ENCODE data around the gene NDUFAF8. TPM values are rescaled to one million over a fixed set of nuclear protein-coding genes. Genes with fewer than 3 reads are reported as not detected.

The NDUFAF8 gene
- total RNA-seq, 2 experiments from 2014 or later: 129 to 165 TPM

DNA sequence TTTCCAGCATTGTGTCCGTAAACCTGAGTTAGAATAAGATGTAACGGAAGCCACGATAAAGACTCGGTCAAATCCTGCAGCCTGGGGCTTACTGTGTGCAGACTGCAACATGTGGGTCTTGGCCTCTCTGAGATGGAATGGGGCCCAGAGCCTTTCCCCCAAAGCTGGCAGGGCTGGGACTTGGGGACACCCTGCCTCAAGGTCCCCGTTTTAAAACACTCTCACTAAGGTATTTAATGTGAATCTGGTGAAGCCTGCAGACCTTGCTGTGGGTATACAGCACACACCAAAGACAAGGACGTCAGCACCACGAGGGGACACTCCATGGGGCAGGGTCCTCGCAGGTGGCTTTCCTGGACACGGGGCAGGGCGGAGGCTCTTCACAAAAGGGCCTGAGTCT lies 2.1 kb downstream of the NDUFAF8 start:
- peaks cover 40% of the 10 kb centered on the region for H3K36me3 ChIP-seq (ENCODE audit: insufficient read depth, low read length)
- TF ChIP-seq, protein P1, sequence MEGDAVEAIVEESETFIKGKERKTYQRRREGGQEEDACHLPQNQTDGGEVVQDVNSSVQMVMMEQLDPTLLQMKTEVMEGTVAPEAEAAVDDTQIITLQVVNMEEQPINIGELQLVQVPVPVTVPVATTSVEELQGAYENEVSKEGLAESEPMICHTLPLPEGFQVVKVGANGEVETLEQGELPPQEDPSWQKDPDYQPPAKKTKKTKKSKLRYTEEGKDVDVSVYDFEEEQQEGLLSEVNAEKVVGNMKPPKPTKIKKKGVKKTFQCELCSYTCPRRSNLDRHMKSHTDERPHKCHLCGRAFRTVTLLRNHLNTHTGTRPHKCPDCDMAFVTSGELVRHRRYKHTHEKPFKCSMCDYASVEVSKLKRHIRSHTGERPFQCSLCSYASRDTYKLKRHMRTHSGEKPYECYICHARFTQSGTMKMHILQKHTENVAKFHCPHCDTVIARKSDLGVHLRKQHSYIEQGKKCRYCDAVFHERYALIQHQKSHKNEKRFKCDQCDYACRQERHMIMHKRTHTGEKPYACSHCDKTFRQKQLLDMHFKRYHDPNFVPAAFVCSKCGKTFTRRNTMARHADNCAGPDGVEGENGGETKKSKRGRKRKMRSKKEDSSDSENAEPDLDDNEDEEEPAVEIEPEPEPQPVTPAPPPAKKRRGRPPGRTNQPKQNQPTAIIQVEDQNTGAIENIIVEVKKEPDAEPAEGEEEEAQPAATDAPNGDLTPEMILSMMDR (conservative IDR thresholded peaks at IDR 0.05; ENCODE audit: low read length): no peak
- no peak for TF ChIP-seq EZH2phosphoT487 (IDR thresholded peaks at IDR 0.05; ENCODE audit: borderline replicate concordance, low read depth, low read length)
- intact Hi-C loops (cut with micrococcal nuclease; ENCODE audit: unreplicated experiment): loop anchor here (1.0 to 2.0 kb wide), 3 partner anchors 99 to 218 kb away; no protein-coding TSS in a partner anchor
- peak overlapping the region; percentile 61 for H3K27ac ChIP-seq (ENCODE audit: low read depth, low read length, poor library complexity, severe bottlenecking)
- peaks cover 49% of the 10 kb centered on the region for H3K4me1 ChIP-seq (ENCODE audit: insufficient read depth, low read length, poor library complexity, severe bottlenecking)
- H3K9me2 ChIP-seq (ENCODE audit: insufficient read depth, low read length): no peaks in the 10 kb centered on the region
- DNase-seq (ENCODE audit: low spot score): no peak
- POLR2A ChIA-PET: no interaction called here
- H3K4me2 ChIP-seq (ENCODE audit: low read length): peak overlapping the region; percentile 82
- H3K79me2 ChIP-seq (ENCODE audit: insufficient read depth, low read depth, low read length): peaks cover 30% of the 10 kb centered on the region
- CTCF ChIA-PET (ENCODE audit: unreplicated experiment): no interaction called here
- no TSS peak for BruUV-seq (replicated peaks)
- no peaks in the 10 kb centered on the region for H3K9me3 ChIP-seq (ENCODE audit: low read length)
- peak overlapping the region; percentile 79 for H3K4me3 ChIP-seq (ENCODE audit: low read depth, low read length, poor library complexity, severe bottlenecking)
- no peak overlapping the region for H2AFZ ChIP-seq (ENCODE audit: low read length)
- H4K20me1 ChIP-seq (ENCODE audit: insufficient read depth, low read length): peaks cover 5% of the 10 kb centered on the region; the same call in 1 of the 2 replicates

DNA sequence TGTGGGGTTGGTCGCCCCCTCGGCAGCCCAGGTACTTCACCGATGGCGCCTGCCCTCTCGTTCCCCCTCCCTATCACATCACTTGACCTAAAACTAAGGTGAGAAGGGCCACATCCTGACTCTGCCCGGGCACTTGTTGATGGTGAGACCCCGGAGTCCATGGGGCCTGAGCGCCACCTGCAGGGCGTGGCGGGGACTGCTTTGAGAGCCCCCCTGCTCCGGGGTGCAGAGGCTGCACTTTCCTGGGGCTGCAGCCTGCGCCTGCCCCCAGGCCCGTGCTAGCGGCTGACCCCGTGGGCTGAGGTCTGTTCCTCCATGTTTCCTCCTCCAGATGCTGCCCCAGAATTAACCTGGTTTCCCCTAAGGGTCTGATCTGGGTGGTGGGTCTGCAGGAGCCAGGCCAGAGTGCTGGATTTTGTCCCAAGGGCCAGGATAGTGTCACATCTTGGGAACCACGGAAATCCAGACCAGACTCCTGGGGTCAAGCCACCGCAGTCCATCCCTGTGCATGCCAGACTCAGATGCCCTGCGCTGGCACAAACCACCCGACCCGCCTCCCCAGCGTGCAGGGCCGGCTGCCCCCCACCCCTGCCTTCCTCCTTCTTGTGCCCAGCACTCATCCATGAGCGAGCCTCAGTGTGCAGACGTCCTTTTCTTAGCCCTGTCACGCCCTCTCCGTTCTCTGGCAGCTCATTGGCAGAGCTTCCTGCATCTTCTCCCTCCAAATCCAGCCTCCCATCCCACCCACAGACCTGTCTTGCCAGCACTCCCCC lies 2.7 kb downstream of the NDUFAF8 start:
- peak; percentile 89 for DNase-seq (ENCODE audit: low spot score)
- Histone ChIP-seq H4K20me1 (ENCODE audit: insufficient read depth, low read length) (peaks cover 5% of the 10 kb centered on the region; the same call in 1 of the 2 replicates), H3K9me2 (ENCODE audit: insufficient read depth, low read length) (no peaks in the 10 kb centered on the region), H2AFZ (ENCODE audit: low read length) (no peak overlapping the region), H3K9me3 (ENCODE audit: low read length) (no peaks in the 10 kb centered on the region), H3K27ac (ENCODE audit: low read depth, low read length, poor library complexity, severe bottlenecking) (peak overlapping the region; percentile 61), H3K4me3 (ENCODE audit: low read depth, low read length, poor library complexity, severe bottlenecking) (peak overlapping the region; percentile 79), H3K4me2 (ENCODE audit: low read length) (peak overlapping the region; percentile 82), H3K79me2 (ENCODE audit: insufficient read depth, low read depth, low read length) (peaks cover 30% of the 10 kb centered on the region), H3K4me1 (ENCODE audit: insufficient read depth, low read length, poor library complexity, severe bottlenecking) (peaks cover 49% of the 10 kb centered on the region), H3K36me3 (ENCODE audit: insufficient read depth, low read length) (peaks cover 41% of the 10 kb centered on the region)
- CTCF ChIA-PET (ENCODE audit: unreplicated experiment): no interaction called here
- BruUV-seq (replicated peaks): no TSS peak
- POLR2A ChIA-PET: interaction anchor here (0.7 kb wide), 1 partner anchor 17 kb away, joined by 3 read pairs; no protein-coding TSS in a partner anchor
- TF ChIP-seq, protein P1 (conservative IDR thresholded peaks at IDR 0.05; ENCODE audit: low read length): peak; percentile 95
- TF ChIP-seq EZH2phosphoT487 (IDR thresholded peaks at IDR 0.05; ENCODE audit: borderline replicate concordance, low read depth, low read length): no peak
- intact Hi-C loops (cut with micrococcal nuclease; ENCODE audit: unreplicated experiment): loop anchor here (1.0 to 2.0 kb wide), 3 partner anchors 100 to 219 kb away; no protein-coding TSS in a partner anchor
